Measurements from ENCODE around the gene IRF2BP1. TPM values are rescaled to one million over a fixed set of nuclear protein-coding genes. Genes with fewer than 3 reads are reported as not detected.
A peak's percentile ranks its signal among the peaks of the same experiment; 100 is the strongest.

Gene IRF2BP1
- total RNA-seq, 1 experiment from 2014 or later: 24.7 TPM

- Histone ChIP-seq H3K4me1 (replicated peaks; ENCODE audit: insufficient read depth) (peaks cover 13% of the 10 kb centered on the region), H2AFZ (0 out of 2 replicates have a peak overlapping the region, but pooled peaks have one; percentile 39), H3K4me2 (peak overlapping the region; percentile 77), H3K36me3 (ENCODE audit: low read depth) (no peaks in the 10 kb centered on the region), H3K9me3 (ENCODE audit: insufficient read depth, low read depth) (no peaks in the 10 kb centered on the region), H3K79me2 (ENCODE audit: low read depth) (no peaks in the 10 kb centered on the region), H3F3A (ENCODE audit: insufficient read depth, low read depth) (peaks cover 23% of the 10 kb centered on the region), H3K4me3 (peak overlapping the region; percentile 47), H3K27me3 (ENCODE audit: insufficient read depth, low read depth) (peaks cover 29% of the 10 kb centered on the region), H3K27ac (no peak overlapping the region), H4K20me1 (ENCODE audit: insufficient read depth) (no peaks in the 10 kb centered on the region), H3K9me2 (ENCODE audit: insufficient read depth) (no peaks in the 10 kb centered on the region)
- TF ChIP-seq CTCF (conservative IDR thresholded peaks at IDR 0.05) (no peak), EZH2 (IDR thresholded peaks at IDR 0.05; ENCODE audit: low read depth) (no peak)
- BruUV-seq (replicated peaks): no TSS peak
- POLR2A ChIA-PET (ENCODE audit: unreplicated experiment): interaction anchor here (0.6 to 0.7 kb wide), 2 partner anchors 63 to 158 kb away, joined by 3 to 4 read pairs; no protein-coding TSS in a partner anchor
- CTCF ChIA-PET: no interaction called here
- intact Hi-C loops (cut with micrococcal nuclease; ENCODE audit: unreplicated experiment): no loop called here
- peak; percentile 89 to 95 for DNase-seq
Observed at GRCh38 chr19:45927565-45928261, 41.8 kb upstream of the IRF2BP1 start.

- DNase-seq: peak in 1 of 2 experiments; percentile 82
- no peak overlapping the region for H3K4me3 ChIP-seq
- no peak overlapping the region; the same call in 1 of the 2 replicates for H3K4me2 ChIP-seq
- H3K27ac ChIP-seq: no peak overlapping the region
- H3K9me3 ChIP-seq (ENCODE audit: insufficient read depth, low read depth): no peaks in the 10 kb centered on the region
- ChIA-PET CTCF (no interaction called here), POLR2A (ENCODE audit: unreplicated experiment) (no interaction called here)
- H3K79me2 ChIP-seq (ENCODE audit: low read depth): no peaks in the 10 kb centered on the region
- H3K36me3 ChIP-seq (ENCODE audit: low read depth): no peaks in the 10 kb centered on the region
- peaks cover 13% of the 10 kb centered on the region for H3K4me1 ChIP-seq (replicated peaks; ENCODE audit: insufficient read depth)
- no TSS peak for BruUV-seq (replicated peaks)
- no peaks in the 10 kb centered on the region for H3K9me2 ChIP-seq (ENCODE audit: insufficient read depth)
- H2AFZ ChIP-seq: no peak overlapping the region; the same call in 1 of the 2 replicates
- intact Hi-C loops (cut with micrococcal nuclease; ENCODE audit: unreplicated experiment): no loop called here
- TF ChIP-seq CTCF (conservative IDR thresholded peaks at IDR 0.05) (no peak), EZH2 (IDR thresholded peaks at IDR 0.05; ENCODE audit: low read depth) (no peak)
- peaks cover 23% of the 10 kb centered on the region for H3F3A ChIP-seq (ENCODE audit: insufficient read depth, low read depth)
- H3K27me3 ChIP-seq (ENCODE audit: insufficient read depth, low read depth): peaks cover 2% of the 10 kb centered on the region; the same call in 1 of the 2 replicates
- no peaks in the 10 kb centered on the region for H4K20me1 ChIP-seq (ENCODE audit: insufficient read depth)
Observed at GRCh38 chr19:45924891-45925447, 39.0 kb upstream of the IRF2BP1 start.

- Histone ChIP-seq H3F3A (ENCODE audit: insufficient read depth, low read depth) (peaks cover 28% of the 10 kb centered on the region), H3K27me3 (ENCODE audit: insufficient read depth, low read depth) (no peaks in the 10 kb centered on the region), H3K9me3 (ENCODE audit: insufficient read depth, low read depth) (no peaks in the 10 kb centered on the region), H3K4me1 (replicated peaks; ENCODE audit: insufficient read depth) (peaks cover 9% of the 10 kb centered on the region), H3K4me3 (no peak overlapping the region), H3K79me2 (ENCODE audit: low read depth) (no peaks in the 10 kb centered on the region), H3K36me3 (ENCODE audit: low read depth) (no peaks in the 10 kb centered on the region), H3K9me2 (ENCODE audit: insufficient read depth) (no peaks in the 10 kb centered on the region), H4K20me1 (ENCODE audit: insufficient read depth) (no peaks in the 10 kb centered on the region), H3K4me2 (no peak overlapping the region), H2AFZ (no peak overlapping the region), H3K27ac (no peak overlapping the region)
- CTCF ChIA-PET: no interaction called here
- DNase-seq: no peak
- no TSS peak for BruUV-seq (replicated peaks)
- POLR2A ChIA-PET (ENCODE audit: unreplicated experiment): no interaction called here
- intact Hi-C loops (cut with micrococcal nuclease; ENCODE audit: unreplicated experiment): no loop called here
- TF ChIP-seq EZH2 (IDR thresholded peaks at IDR 0.05; ENCODE audit: low read depth) (no peak), CTCF (conservative IDR thresholded peaks at IDR 0.05) (no peak; the same call in 1 of the 2 replicates)
Observed at GRCh38 chr19:45922281-45922680, 36.3 kb upstream of the IRF2BP1 start.

All from PC-9 (cell line).